ENCODE results near the gene PRTN3. TPM values are rescaled to one million over a fixed set of nuclear protein-coding genes. Genes with fewer than 3 reads are reported as not detected.

Gene PRTN3
- total RNA-seq, 2 donors from 2014 or later, result not detected

GRCh38 chr19:806815-807421 lies 33.9 kb upstream of the PRTN3 start:
- no peak overlapping the region for H3K27ac Mint-ChIP-seq
- DNase-seq, result no peak

GRCh38 chr19:807627-808422 lies 33.0 kb upstream of the PRTN3 start:
- ATAC-seq (replicated peaks in 1 of 2), result no peak
- peaks cover 12 to 44% of the 10 kb centered on the region in 2 donors for H3K36me3 Mint-ChIP-seq (ENCODE audit: insufficient read depth in 2 of 2)
- no peaks in the 10 kb centered on the region for H3K27me3 Mint-ChIP-seq (ENCODE audit: low read depth)
- H3K4me3 Mint-ChIP-seq, result no peak overlapping the region
- DNase-seq, result no peak
- no peaks in the 10 kb centered on the region for H3K9me3 Mint-ChIP-seq
- H3K4me1 Mint-ChIP-seq (ENCODE audit: low read depth), result peaks cover 9% of the 10 kb centered on the region
- peak overlapping the region; percentile 85 for H3K27ac Mint-ChIP-seq

More at GRCh38 chr19:806815-807421, 33.9 kb upstream of the PRTN3 start:
- Mint-ChIP-seq H3K9me3 (no peaks in the 10 kb centered on the region), H3K27me3 (ENCODE audit: low read depth) (no peaks in the 10 kb centered on the region), H3K4me3 (no peak overlapping the region), H3K4me1 (ENCODE audit: low read depth) (peaks cover 18% of the 10 kb centered on the region), H3K36me3 (ENCODE audit: insufficient read depth in 2 of 2) (peaks cover 12 to 48% of the 10 kb centered on the region in 2 donors)
- ATAC-seq (replicated peaks in 1 of 2), result no peak

- ATAC-seq (replicated peaks in 1 of 2), result no peak
- Mint-ChIP-seq H3K27ac (no peak overlapping the region), H3K9me3 (peaks cover 0 to 1% of the 10 kb centered on the region in 2 donors), H3K27me3 (ENCODE audit: low read depth) (no peaks in the 10 kb centered on the region), H3K4me3 (no peak overlapping the region), H3K36me3 (ENCODE audit: insufficient read depth in 2 of 2) (peaks cover 12 to 43% of the 10 kb centered on the region in 2 donors), H3K4me1 (ENCODE audit: low read depth) (peaks cover 8% of the 10 kb centered on the region)
- DNase-seq, result no peak
Observed at GRCh38 chr19:808423-808775, 32.4 kb upstream of the PRTN3 start.

- ATAC-seq (replicated peaks in 1 of 2), result no peak
- Mint-ChIP-seq H3K36me3 (ENCODE audit: insufficient read depth in 2 of 2) (peaks cover 9 to 39% of the 10 kb centered on the region in 2 donors), H3K9me3 (peaks cover 0 to 1% of the 10 kb centered on the region in 2 donors), H3K4me3 (no peak overlapping the region), H3K27me3 (ENCODE audit: low read depth) (no peaks in the 10 kb centered on the region), H3K27ac (no peak overlapping the region), H3K4me1 (ENCODE audit: low read depth) (peaks cover 8% of the 10 kb centered on the region)
- no peak for DNase-seq
Observed at GRCh38 chr19:810077-810855, 30.5 kb upstream of the PRTN3 start.

- ATAC-seq (replicated peaks in 1 of 2) (peak in 1 of 2 donors; percentile 4), DNase-seq (no peak)
- Mint-ChIP-seq H3K4me3 (no peak overlapping the region), H3K27me3 (ENCODE audit: low read depth) (no peaks in the 10 kb centered on the region), H3K4me1 (ENCODE audit: low read depth) (peaks cover 8% of the 10 kb centered on the region), H3K27ac (peak overlapping the region; percentile 70), H3K36me3 (ENCODE audit: insufficient read depth in 2 of 2) (peaks cover 12 to 36% of the 10 kb centered on the region in 2 donors), H3K9me3 (peaks cover 2 to 4% of the 10 kb centered on the region in 2 donors)
Observed at GRCh38 chr19:810883-811489, 29.8 kb upstream of the PRTN3 start.

- H3K27ac Mint-ChIP-seq, result peak overlapping the region; percentile 70
- peaks cover 16 to 39% of the 10 kb centered on the region in 2 donors for H3K36me3 Mint-ChIP-seq (ENCODE audit: insufficient read depth in 2 of 2)
- H3K4me3 Mint-ChIP-seq, result no peak overlapping the region
- DNase-seq, result no peak
- ATAC-seq (replicated peaks in 1 of 2), result no peak
- no peaks in the 10 kb centered on the region for H3K27me3 Mint-ChIP-seq (ENCODE audit: low read depth)
- peaks cover 8% of the 10 kb centered on the region for H3K4me1 Mint-ChIP-seq (ENCODE audit: low read depth)
- H3K9me3 Mint-ChIP-seq, result peaks cover 5 to 8% of the 10 kb centered on the region in 2 donors
Observed at GRCh38 chr19:811506-812048, 29.2 kb upstream of the PRTN3 start.

- peaks cover 16 to 35% of the 10 kb centered on the region in 2 donors for H3K36me3 Mint-ChIP-seq (ENCODE audit: insufficient read depth in 2 of 2)
Observed at GRCh38 chr19:812049-812746, 28.6 kb upstream of the PRTN3 start.

GRCh38 chr19:812747-813218 lies 28.0 kb upstream of the PRTN3 start:
- Mint-ChIP-seq H3K36me3 (ENCODE audit: insufficient read depth in 2 of 2) (peaks cover 10 to 29% of the 10 kb centered on the region in 2 donors), H3K9me3 (peaks cover 8 to 10% of the 10 kb centered on the region in 2 donors), H3K4me1 (ENCODE audit: low read depth) (peaks cover under 1% of the 10 kb centered on the region), H3K27me3 (ENCODE audit: low read depth) (no peaks in the 10 kb centered on the region), H3K27ac (no peak overlapping the region), H3K4me3 (no peak overlapping the region)
- DNase-seq (no peak), ATAC-seq (replicated peaks in 1 of 2) (peak in 1 of 2 donors; percentile 2)

More at GRCh38 chr19:812049-812746, 28.6 kb upstream of the PRTN3 start:
- ATAC-seq (replicated peaks in 1 of 2) (peak in 1 of 2 donors; percentile 4), DNase-seq (no peak)
- no peak overlapping the region for H3K27ac Mint-ChIP-seq
- H3K9me3 Mint-ChIP-seq, result peaks cover 8 to 10% of the 10 kb centered on the region in 2 donors
- no peak overlapping the region for H3K4me3 Mint-ChIP-seq
- H3K4me1 Mint-ChIP-seq (ENCODE audit: low read depth), result peaks cover 7% of the 10 kb centered on the region
- H3K27me3 Mint-ChIP-seq (ENCODE audit: low read depth), result no peaks in the 10 kb centered on the region

GRCh38 chr19:813219-814151 lies 27.3 kb upstream of the PRTN3 start:
- no peak overlapping the region for H3K4me3 Mint-ChIP-seq

GRCh38 chr19:814152-815078 lies 26.4 kb upstream of the PRTN3 start:
- H3K4me3 Mint-ChIP-seq, result no peak overlapping the region
- H3K27ac Mint-ChIP-seq, result no peak overlapping the region
- peaks cover 8 to 25% of the 10 kb centered on the region in 2 donors for H3K36me3 Mint-ChIP-seq (ENCODE audit: insufficient read depth in 2 of 2)
- H3K9me3 Mint-ChIP-seq, result peaks cover 8 to 10% of the 10 kb centered on the region in 2 donors
- DNase-seq (no peak), ATAC-seq (replicated peaks in 1 of 2) (peak in 1 of 2 donors; percentile 5)
- H3K4me1 Mint-ChIP-seq (ENCODE audit: low read depth), result no peaks in the 10 kb centered on the region
- H3K27me3 Mint-ChIP-seq (ENCODE audit: low read depth), result no peaks in the 10 kb centered on the region

More at GRCh38 chr19:813219-814151, 27.3 kb upstream of the PRTN3 start:
- peak in 1 of 2 donors; percentile 6 for ATAC-seq (replicated peaks in 1 of 2)
- Mint-ChIP-seq H3K9me3 (peaks cover 8 to 10% of the 10 kb centered on the region in 2 donors), H3K4me1 (ENCODE audit: low read depth) (no peaks in the 10 kb centered on the region), H3K27ac (no peak overlapping the region), H3K27me3 (ENCODE audit: low read depth) (no peaks in the 10 kb centered on the region), H3K36me3 (ENCODE audit: insufficient read depth in 2 of 2) (peaks cover 8 to 27% of the 10 kb centered on the region in 2 donors)
- no peak for DNase-seq
